Measurements from ENCODE around the gene KDM5D. TPM values are rescaled to one million over a fixed set of nuclear protein-coding genes. Genes with fewer than 3 reads are reported as not detected.

Gene KDM5D
- total RNA-seq = 28.5 TPM
- long read RNA-seq, full-length matches to known transcripts = 2 of 13 reads
- long read RNA-seq, partial matches to known transcripts = 6 of 13 reads
- long read RNA-seq, other reads (novel, unspliced or antisense) = 5 of 13 reads

- intact Hi-C loops (cut with DNase I) = loop anchor here (5.0 kb wide), 1 partner anchor 177 kb away; no protein-coding TSS in a partner anchor
- ATAC-seq (peak; percentile 87), DNase-seq (ENCODE audit: missing footprints) (peak; percentile 73)
Observed at GRCh38 chrY:19744381-19745378, at the start of gene KDM5D. KDM5D (minus strand) TSS chrY:19744726; CDS start chrY:19744534, 192 bp downstream.

DNA sequence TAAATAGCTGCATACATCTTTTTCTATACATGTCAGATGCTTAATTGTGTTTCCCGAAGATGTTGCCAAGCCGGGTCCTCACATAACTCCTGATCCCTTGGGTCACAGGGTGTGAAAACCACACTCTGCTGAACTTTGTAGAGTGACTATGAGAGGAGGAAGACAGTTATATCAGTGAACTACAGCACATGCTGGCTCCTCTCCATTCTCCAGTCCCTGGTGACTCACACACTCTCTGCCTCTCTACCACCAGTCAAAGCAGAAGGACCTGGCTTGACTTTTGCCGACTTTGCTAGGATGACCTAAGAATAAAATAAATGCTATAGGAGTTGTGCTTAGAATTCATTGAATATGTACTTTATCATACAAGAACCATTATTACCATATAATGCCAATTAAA is 23.8 kb upstream of the KDM5D start:
- ATAC-seq (peak; percentile 85), DNase-seq (ENCODE audit: missing footprints) (no peak)
- intact Hi-C loops (cut with DNase I) = no loop called here

GRCh38 chrY:19743331-19743730 is 1.2 kb downstream of the KDM5D start:
- DNase-seq (ENCODE audit: missing footprints) (no peak), ATAC-seq (no peak)
- intact Hi-C loops (cut with DNase I) = loop anchor here (5.0 kb wide), 1 partner anchor 176 kb away; no protein-coding TSS in a partner anchor

GRCh38 chrY:19742153-19742552 is 2.4 kb downstream of the KDM5D start:
- intact Hi-C loops (cut with DNase I) = loop anchor here (5.0 kb wide), 1 partner anchor 175 kb away; no protein-coding TSS in a partner anchor
- ATAC-seq (no peak), DNase-seq (ENCODE audit: missing footprints) (no peak)

DNA sequence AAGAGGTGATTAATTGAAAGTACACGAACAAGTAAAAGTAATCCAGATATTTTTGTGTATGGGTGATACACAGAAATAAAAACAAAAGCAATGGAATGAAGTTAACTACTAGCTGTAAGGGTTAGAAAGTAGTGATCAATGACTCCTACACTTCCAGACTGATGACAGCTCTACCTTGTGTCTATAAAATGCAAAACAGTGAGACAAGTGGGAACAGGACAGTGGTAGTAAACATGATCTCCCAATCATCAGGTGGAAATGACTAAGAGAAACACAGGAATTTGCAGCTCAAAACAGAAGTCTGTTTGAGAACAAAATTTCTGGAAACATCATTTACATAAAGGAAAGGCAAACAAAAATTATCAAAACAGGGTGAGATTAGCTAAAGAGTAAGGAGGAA is 10.1 kb downstream of the KDM5D start:
- DNase-seq (ENCODE audit: missing footprints) = no peak
- no peak for ATAC-seq
- intact Hi-C loops (cut with DNase I) = no loop called here

- intact Hi-C loops (cut with DNase I) = no loop called here
- no peak for DNase-seq (ENCODE audit: missing footprints)
- ATAC-seq = no peak
Observed at GRCh38 chrY:19717950-19718349, 26.6 kb downstream of the KDM5D start.

- intact Hi-C loops (cut with DNase I) = no loop called here
- DNase-seq (ENCODE audit: missing footprints) (no peak), ATAC-seq (no peak)
Observed at GRCh38 chrY:19717146-19717545, 27.4 kb downstream of the KDM5D start.

DNA sequence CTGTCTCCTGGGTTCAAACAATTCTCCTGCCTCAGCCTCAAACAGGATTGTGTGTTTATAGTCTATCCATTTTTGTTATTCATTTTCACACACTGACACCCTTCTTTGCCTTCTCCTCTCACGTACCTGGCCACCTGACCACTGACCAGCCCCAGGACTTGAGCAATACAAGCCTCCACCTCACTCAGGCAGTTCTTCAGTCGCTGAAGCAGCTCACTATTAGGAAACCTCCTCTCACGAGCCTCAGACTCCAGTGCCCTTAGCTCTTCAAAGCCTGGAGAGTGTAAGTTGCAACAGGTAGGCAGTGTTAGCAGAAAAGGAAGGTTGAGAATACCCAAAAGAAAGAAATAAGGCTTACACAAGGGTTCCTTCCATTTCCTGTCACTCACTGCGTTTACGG is 29.3 kb downstream of the KDM5D start:
- DNase-seq (ENCODE audit: missing footprints) (no peak), ATAC-seq (no peak)
- intact Hi-C loops (cut with DNase I) = no loop called here

GRCh38 chrY:19713430-19713829 is 31.1 kb downstream of the KDM5D start:
- DNase-seq (ENCODE audit: missing footprints) (no peak), ATAC-seq (no peak)
- intact Hi-C loops (cut with DNase I) = no loop called here

GRCh38 chrY:19706273-19706672 is 38.3 kb downstream of the KDM5D start:
- ATAC-seq (peak; percentile 84), DNase-seq (ENCODE audit: missing footprints) (peak; percentile 70)
- intact Hi-C loops (cut with DNase I) = no loop called here

DNA sequence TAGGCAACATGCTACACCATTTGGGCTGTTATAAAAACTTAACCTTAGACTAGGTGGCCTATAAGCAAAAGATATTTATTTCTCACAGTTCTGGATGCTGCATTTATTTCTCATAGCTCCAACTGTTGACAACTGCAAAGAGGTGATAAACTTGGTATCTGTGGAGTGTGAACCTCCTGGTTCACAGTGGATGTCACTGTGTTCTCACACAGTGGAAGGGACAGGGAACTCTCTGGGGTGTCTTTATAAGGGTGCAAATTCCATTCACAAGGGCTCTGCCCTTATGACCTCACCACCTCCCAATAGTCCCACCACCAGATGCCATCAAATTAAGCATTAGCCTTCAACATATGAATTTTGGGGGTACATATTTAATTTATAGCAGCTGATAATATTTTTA is 46.0 kb downstream of the KDM5D start:
- DNase-seq (ENCODE audit: missing footprints) (no peak), ATAC-seq (no peak)
- intact Hi-C loops (cut with DNase I) = no loop called here

GRCh38 chrY:19680821-19681220 is 63.7 kb downstream of the KDM5D start:
- DNase-seq (ENCODE audit: missing footprints) = no peak
- intact Hi-C loops (cut with DNase I) = no loop called here
- ATAC-seq = no peak

Data from Right ventricle myocardium inferior (tissue), 1 donor.